Lower lobe of right lung (tissue), 2 donors: ENCODE results near the gene DNAJC27. TPM values are rescaled to one million over a fixed set of nuclear protein-coding genes. Genes with fewer than 3 reads are reported as not detected.
A peak's percentile ranks its signal among the peaks of the same experiment; 100 is the strongest.

Source experiments
- ATAC-seq, 2 donors: fragments of 200-7000 bp; cut with Tn5 transposase; one replicate each; pipeline ENCODE4 v1.9.1; 2020 to 2022; ENCODE audit warnings: mild to moderate bottlenecking in 2 of 2, moderate library complexity in 2 of 2
- DNase-seq: peaks from one replicate; pipeline ENCODE4 v3.0.0-alpha.2; 2020
- H3K27ac ChIP-seq: fragments of 200-600 bp; one replicate; pipeline ENCODE4 v1.8.0; 2022
- H3K27me3 ChIP-seq: fragments of 200-600 bp; one replicate; pipeline ENCODE4 v1.8.0; 2022; ENCODE audit warnings: low read depth
- H3K36me3 ChIP-seq: fragments of 200-600 bp; one replicate; pipeline ENCODE4 v1.8.0; 2022; ENCODE audit warnings: mild to moderate bottlenecking
- H3K4me1 ChIP-seq: fragments of 200-600 bp; one replicate; pipeline ENCODE4 v1.8.0; 2022
- H3K4me3 ChIP-seq: fragments of 200-600 bp; one replicate; pipeline ENCODE4 v1.8.0; 2022; ENCODE audit warnings: mild to moderate bottlenecking
- H3K9me3 ChIP-seq: fragments of 200-600 bp; one replicate; pipeline ENCODE4 v1.8.0; 2022
- intact Hi-C: fragments of 100-400 bp; cut with DNase I; formaldehyde crosslinking; loops from one replicate; pipeline ENCODE4 v1.11.0; 2022
- total RNA-seq: library from RNA; stranded (reverse); fragmentation: NEBNext Ultra II Directional; extraction: Animal tissue kit (Norgen Biotek cat#: 25700); gene quantifications from one replicate; pipeline ENCODE4 v1.2.1, GENCODE V29; 2021
- TF ChIP-seq, protein P1 (sequence below): fragments of 200-600 bp; IDR thresholded peaks from one replicate; pipeline ENCODE4 v1.8.0; 2022; ENCODE audit warnings: antibody characterized with exemption, mild to moderate bottlenecking
- donor health status: DM: no; HTN: yes; CAD: no; lungs with severe emphysema.

Gene DNAJC27
- total RNA-seq, 1 donor from 2014 or later, result 5.0 TPM

- peaks cover 6% of the 10 kb centered on the region for H3K4me1 ChIP-seq
- H3K9me3 ChIP-seq, result no peaks in the 10 kb centered on the region
- DNase-seq, result no peak
- intact Hi-C loops, result no loop called here
- TF ChIP-seq, protein P1, sequence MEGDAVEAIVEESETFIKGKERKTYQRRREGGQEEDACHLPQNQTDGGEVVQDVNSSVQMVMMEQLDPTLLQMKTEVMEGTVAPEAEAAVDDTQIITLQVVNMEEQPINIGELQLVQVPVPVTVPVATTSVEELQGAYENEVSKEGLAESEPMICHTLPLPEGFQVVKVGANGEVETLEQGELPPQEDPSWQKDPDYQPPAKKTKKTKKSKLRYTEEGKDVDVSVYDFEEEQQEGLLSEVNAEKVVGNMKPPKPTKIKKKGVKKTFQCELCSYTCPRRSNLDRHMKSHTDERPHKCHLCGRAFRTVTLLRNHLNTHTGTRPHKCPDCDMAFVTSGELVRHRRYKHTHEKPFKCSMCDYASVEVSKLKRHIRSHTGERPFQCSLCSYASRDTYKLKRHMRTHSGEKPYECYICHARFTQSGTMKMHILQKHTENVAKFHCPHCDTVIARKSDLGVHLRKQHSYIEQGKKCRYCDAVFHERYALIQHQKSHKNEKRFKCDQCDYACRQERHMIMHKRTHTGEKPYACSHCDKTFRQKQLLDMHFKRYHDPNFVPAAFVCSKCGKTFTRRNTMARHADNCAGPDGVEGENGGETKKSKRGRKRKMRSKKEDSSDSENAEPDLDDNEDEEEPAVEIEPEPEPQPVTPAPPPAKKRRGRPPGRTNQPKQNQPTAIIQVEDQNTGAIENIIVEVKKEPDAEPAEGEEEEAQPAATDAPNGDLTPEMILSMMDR, result no peak
- no peak overlapping the region for H3K4me3 ChIP-seq
- no peaks in the 10 kb centered on the region for H3K27me3 ChIP-seq
- no peak for ATAC-seq
- H3K27ac ChIP-seq, result no peak overlapping the region
- H3K36me3 ChIP-seq, result peaks cover 9% of the 10 kb centered on the region
Measured at GRCh38 chr2:24977631-24978030, 5.9 kb upstream of the DNAJC27 start.

DNA sequence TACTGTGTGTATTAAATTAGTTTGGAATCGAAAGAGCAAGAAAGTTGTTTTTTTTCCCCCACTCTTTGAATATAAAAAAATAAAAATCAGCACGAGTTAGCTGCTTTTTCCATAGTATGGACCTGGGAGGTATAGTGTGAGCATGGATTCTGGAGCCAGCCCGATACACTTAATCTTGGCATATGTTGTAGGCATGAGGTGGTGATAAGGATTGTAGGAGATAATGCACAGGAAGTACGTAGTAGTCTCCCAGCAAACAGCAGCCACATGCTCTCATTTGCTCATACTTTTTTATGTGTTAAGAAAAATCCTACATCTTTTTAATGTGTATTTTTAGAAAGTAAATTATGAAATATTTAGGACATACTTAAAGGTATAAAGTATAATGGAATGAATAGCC, 2.1 kb upstream of the DNAJC27 start:
- Histone ChIP-seq H3K4me3 (no peak overlapping the region), H3K36me3 (no peaks in the 10 kb centered on the region), H3K27me3 (no peaks in the 10 kb centered on the region), H3K4me1 (peaks cover 12% of the 10 kb centered on the region), H3K9me3 (no peaks in the 10 kb centered on the region), H3K27ac (no peak overlapping the region)
- TF ChIP-seq, protein P1, result no peak
- ATAC-seq (no peak), DNase-seq (no peak)
- intact Hi-C loops, result no loop called here

GRCh38 chr2:24972315-24972961, 683 bp upstream of the DNAJC27 start:
- peak overlapping the region; percentile 75 for H3K4me3 ChIP-seq
- peaks cover 12% of the 10 kb centered on the region for H3K4me1 ChIP-seq
- H3K27me3 ChIP-seq, result no peaks in the 10 kb centered on the region
- no peak for DNase-seq
- H3K27ac ChIP-seq, result peak overlapping the region; percentile 98
- ATAC-seq, result peak in 1 of 2 donors; percentile 24
- TF ChIP-seq, protein P1, result no peak
- intact Hi-C loops, result no loop called here
- no peaks in the 10 kb centered on the region for H3K9me3 ChIP-seq
- H3K36me3 ChIP-seq, result no peaks in the 10 kb centered on the region

GRCh38 chr2:24971286-24971535, 544 bp downstream of the DNAJC27 start:
- Histone ChIP-seq H3K4me1 (peaks cover 12% of the 10 kb centered on the region), H3K36me3 (peaks cover 8% of the 10 kb centered on the region), H3K9me3 (no peaks in the 10 kb centered on the region), H3K4me3 (peak overlapping the region; percentile 75), H3K27ac (peak overlapping the region; percentile 98), H3K27me3 (no peaks in the 10 kb centered on the region)
- ATAC-seq, result peak; percentile 6 to 11
- intact Hi-C loops, result no loop called here
- DNase-seq, result no peak
- TF ChIP-seq, protein P1, result no peak

- TF ChIP-seq, protein P1, result no peak
- peak overlapping the region; percentile 98 for H3K27ac ChIP-seq
- no peak for ATAC-seq
- DNase-seq, result no peak
- intact Hi-C loops, result no loop called here
- no peaks in the 10 kb centered on the region for H3K9me3 ChIP-seq
- H3K36me3 ChIP-seq, result peaks cover 13% of the 10 kb centered on the region
- H3K4me1 ChIP-seq, result peaks cover 12% of the 10 kb centered on the region
- H3K27me3 ChIP-seq, result no peaks in the 10 kb centered on the region
- peak overlapping the region; percentile 75 for H3K4me3 ChIP-seq
Measured at GRCh38 chr2:24970483-24971285, 1.1 kb downstream of the DNAJC27 start.
